Measurements from ENCODE around the gene LIPC.

The LIPC gene

GRCh38 chr15:58558777-58559176 is 127.0 kb downstream of the LIPC start:
- CTCF ChIA-PET = no interaction called here
- Histone ChIP-seq H3K27ac (ENCODE audit: extremely low read depth, low read depth, low read length) (no peak overlapping the region), H3K36me3 (ENCODE audit: control insufficient read depth in 2 of 2, insufficient read depth in 1 of 2, low read length in 2 of 2) (no peaks in the 10 kb centered on the region), H3K4me3 (ENCODE audit: low read depth, low read length) (no peak overlapping the region), H3K4me1 (ENCODE audit: control insufficient read depth, insufficient read depth, low read length) (no peaks in the 10 kb centered on the region), H3K9me3 (ENCODE audit: control insufficient read depth, insufficient read depth, low read depth, low read length) (no peaks in the 10 kb centered on the region)
- no peak for TF ChIP-seq ZFHX2 (tag by site-specific recombination; conservative IDR thresholded peaks at IDR 0.05)
- no peak for TF ChIP-seq ZNF175 (tag by site-specific recombination; IDR thresholded peaks at IDR 0.05)
- TF ChIP-seq ZNF214 (tag by site-specific recombination; IDR thresholded peaks at IDR 0.05; ENCODE audit: borderline replicate concordance) = no peak
- no peak for TF ChIP-seq KLF16 (tag by site-specific recombination; IDR thresholded peaks at IDR 0.05)
- TF ChIP-seq ZSCAN23 (tag by site-specific recombination; IDR thresholded peaks at IDR 0.05) = no peak
- TF ChIP-seq ZNF404 (tag by site-specific recombination; IDR thresholded peaks at IDR 0.05) = no peak
- no peak for TF ChIP-seq ZNF544 (tag by site-specific recombination; IDR thresholded peaks at IDR 0.05)
- no peak for TF ChIP-seq ZNF701 (tag by site-specific recombination; IDR thresholded peaks at IDR 0.05)
- TF ChIP-seq ZNF837 (tag by site-specific recombination; IDR thresholded peaks at IDR 0.05) = no peak
- TF ChIP-seq ZBTB1 (tag by site-specific recombination; IDR thresholded peaks at IDR 0.05) = no peak
- no peak for TF ChIP-seq ZNF76 (tag by site-specific recombination; IDR thresholded peaks at IDR 0.05; ENCODE audit: borderline replicate concordance, low read depth)
- no peak for TF ChIP-seq ZNF362 (tag by site-specific recombination; IDR thresholded peaks at IDR 0.05)
- TF ChIP-seq ZNF140 (tag by site-specific recombination; IDR thresholded peaks at IDR 0.05) = no peak
- TF ChIP-seq ZNF157 (tag by site-specific recombination; IDR thresholded peaks at IDR 0.05) = no peak
- no peak for TF ChIP-seq SP3 (tag by site-specific recombination; IDR thresholded peaks at IDR 0.05)
- TF ChIP-seq ZNF513 (tag by site-specific recombination; IDR thresholded peaks at IDR 0.05) = no peak
- no peak for TF ChIP-seq ZNF626 (tag by site-specific recombination; IDR thresholded peaks at IDR 0.05)
- TF ChIP-seq ZNF610 (tag by site-specific recombination; IDR thresholded peaks at IDR 0.05; ENCODE audit: borderline replicate concordance) = no peak
- TF ChIP-seq ZNF202 (tag by site-specific recombination; IDR thresholded peaks at IDR 0.05; ENCODE audit: borderline replicate concordance) = no peak
- POLR2A ChIA-PET = interaction anchor here (0.6 kb wide), 1 partner anchor 74 kb away, joined by 5 read pairs; no protein-coding TSS in a partner anchor

- Histone ChIP-seq H3K36me3 (ENCODE audit: control insufficient read depth in 2 of 2, insufficient read depth in 1 of 2, low read length in 2 of 2) (no peaks in the 10 kb centered on the region), H3K9me3 (ENCODE audit: control insufficient read depth, insufficient read depth, low read depth, low read length) (no peaks in the 10 kb centered on the region), H3K4me3 (ENCODE audit: low read depth, low read length) (no peak overlapping the region), H3K4me1 (ENCODE audit: control insufficient read depth, insufficient read depth, low read length) (no peaks in the 10 kb centered on the region), H3K27ac (ENCODE audit: extremely low read depth, low read depth, low read length) (no peak overlapping the region)
- no peak for TF ChIP-seq TCF7L2 (IDR thresholded peaks at IDR 0.05; ENCODE audit: borderline replicate concordance, low read depth, low read length)
- no peak for TF ChIP-seq ZNF664 (tag by site-specific recombination; IDR thresholded peaks at IDR 0.05)
- POLR2A ChIA-PET = no interaction called here
- CTCF ChIA-PET = interaction anchor here (0.6 kb wide), 1 partner anchor 16 kb away, joined by 3 read pairs; no protein-coding TSS in a partner anchor
These were observed 128.3 kb downstream of the LIPC start for GRCh38 chr15:58559904-58560588.

- H3K4me3 ChIP-seq (ENCODE audit: low read depth, low read length) = no peak overlapping the region
- ChIA-PET POLR2A (no interaction called here), CTCF (no interaction called here)
- no peaks in the 10 kb centered on the region for H3K9me3 ChIP-seq (ENCODE audit: control insufficient read depth, insufficient read depth, low read depth, low read length)
- H3K27ac ChIP-seq (ENCODE audit: extremely low read depth, low read depth, low read length) = no peak overlapping the region
- no peaks in the 10 kb centered on the region for H3K36me3 ChIP-seq (ENCODE audit: control insufficient read depth in 2 of 2, insufficient read depth in 1 of 2, low read length in 2 of 2)
- H3K4me1 ChIP-seq (ENCODE audit: control insufficient read depth, insufficient read depth, low read length) = no peaks in the 10 kb centered on the region
- TF ChIP-seq ZSCAN16 (tag by site-specific recombination; IDR thresholded peaks at IDR 0.05) (no peak), ZBTB11 (tag by site-specific recombination; conservative IDR thresholded peaks at IDR 0.05; ENCODE audit: low read depth) (no peak), ZBTB48 (tag by site-specific recombination; IDR thresholded peaks at IDR 0.05) (no peak), ZSCAN30 (tag by site-specific recombination; IDR thresholded peaks at IDR 0.05) (no peak), ZNF561 (tag by site-specific recombination; IDR thresholded peaks at IDR 0.05; ENCODE audit: borderline replicate concordance) (no peak), ELK4 (IDR thresholded peaks at IDR 0.05; ENCODE audit: borderline replicate concordance, low read depth, low read length) (no peak)
These were observed 129.5 kb downstream of the LIPC start for GRCh38 chr15:58561321-58561720.

All from HEK293 (cell line).